K562 (cell line): Measurements from ENCODE around the gene TSPAN1. TPM values are rescaled to one million over a fixed set of nuclear protein-coding genes. Genes with fewer than 3 reads are reported as not detected.

ENCODE experiments used
- CCNT2 ChIP-seq: IDR thresholded peaks from 2 replicates; pipeline ENCODE4 v1.6.1; 2011; ENCODE audit warnings: borderline replicate concordance, low read depth, mild to moderate bottlenecking, moderate library complexity, mixed read lengths, low read length; ENCODE audit not compliant: insufficient read length; ENCODE audit errors: extremely low read depth
- CTBP1 ChIP-seq: fragments of 450-650 bp; IDR thresholded peaks from 2 replicates; pipeline ENCODE4 v1.6.1; 2016; ENCODE audit warnings: borderline replicate concordance
- DMBX1 ChIP-seq: fragments of 250-450 bp; sonication (Bioruptor Pico); IDR thresholded peaks from 2 replicates; pipeline ENCODE4 v1.8.0; 2022; ENCODE audit warnings: inconsistent platforms, mild to moderate bottlenecking, moderate library complexity, borderline replicate concordance
- ETV6 ChIP-seq, 3 experiments: fragments of 150-350 bp in 1 of 3; sonication (generic) in 1 of 3; formaldehyde crosslinking in 1 of 3; IDR thresholded peaks; 2 replicates each; pipeline versions ENCODE4 v1.6.1 to v1.8.0; 2014 to 2022; ENCODE audit warnings: borderline replicate concordance in 2 of 3, low read depth in 2 of 3, antibody characterized with exemption in 1 of 3, low read length in 1 of 3, mild to moderate bottlenecking in 1 of 3, missing genetic modification reagents in 1 of 3
- HNRNPLL ChIP-seq: fragments of 200-400 bp; formaldehyde crosslinking; IDR thresholded peaks from 2 replicates; pipeline ENCODE4 v1.6.1; 2017; ENCODE audit warnings: low read length, low read depth, mild to moderate bottlenecking; ENCODE audit not compliant: poor library complexity, severe bottlenecking
- HSF4 ChIP-seq: fragments of 250-450 bp; sonication (Bioruptor Pico); IDR thresholded peaks from 2 replicates; pipeline ENCODE4 v2.1.2; 2022; ENCODE audit warnings: mild to moderate bottlenecking, moderate library complexity, borderline replicate concordance
- ILF3 ChIP-seq: fragments of 450-650 bp; IDR thresholded peaks from 2 replicates; pipeline ENCODE4 v1.6.1; 2018; ENCODE audit warnings: antibody characterized with exemption, mild to moderate bottlenecking, moderate library complexity, borderline replicate concordance
- MAFG ChIP-seq: fragments of 450-650 bp; conservative IDR thresholded peaks from 2 replicates; pipeline ENCODE4 v1.6.1; 2016; ENCODE audit warnings: missing genetic modification characterization, missing compliant biosample characterization
- MAZ ChIP-seq, 2 experiments: fragments of 450-650 bp in 1 of 2; sonication (generic) in 1 of 2; formaldehyde crosslinking; IDR thresholded peaks in 1 of 2; conservative IDR thresholded peaks in 1 of 2; 2 replicates each; pipeline versions ENCODE4 v1.4.0 to v1.5.0; 2020; ENCODE audit warnings: mild to moderate bottlenecking in 1 of 2, missing genetic modification reagents in 1 of 2
- MCM5 ChIP-seq: fragments of 450-650 bp; IDR thresholded peaks from 2 replicates; pipeline ENCODE4 v1.6.1; 2016; ENCODE audit warnings: low read depth
- MEF2D ChIP-seq: conservative IDR thresholded peaks from 2 replicates; pipeline ENCODE4 v1.6.1; 2016; ENCODE audit warnings: low read depth, missing genetic modification characterization, missing compliant biosample characterization
- MEIS2 ChIP-seq: fragments of 450-650 bp; IDR thresholded peaks from 2 replicates; pipeline ENCODE4 v1.6.1; 2014; ENCODE audit warnings: mild to moderate bottlenecking; ENCODE audit not compliant: partially characterized antibody
- NCOA1 ChIP-seq: fragments of 450-650 bp; IDR thresholded peaks from 2 replicates; pipeline ENCODE4 v1.6.1; 2016; ENCODE audit warnings: low read depth
- NFXL1 ChIP-seq: fragments of 450-650 bp; formaldehyde crosslinking; IDR thresholded peaks from 2 replicates; pipeline ENCODE4 v1.4.0; 2021; ENCODE audit warnings: mild to moderate bottlenecking
- PHTF2 ChIP-seq: fragments of 250-450 bp; sonication (Bioruptor Pico); IDR thresholded peaks from 2 replicates; pipeline ENCODE4 v1.5.0; 2021; ENCODE audit warnings: mild to moderate bottlenecking
- PML ChIP-seq: IDR thresholded peaks from 2 replicates; pipeline ENCODE4 v1.6.1; 2012; ENCODE audit warnings: low read length, inconsistent platforms
- PURB ChIP-seq: sonication (generic); formaldehyde crosslinking; IDR thresholded peaks from 2 replicates; pipeline ENCODE4 v1.9.0; 2021; ENCODE audit warnings: low read depth, mild to moderate bottlenecking, missing genetic modification reagents
- RCOR1 ChIP-seq, 2 experiments: IDR thresholded peaks; 2 replicates each; pipeline ENCODE4 v1.6.1; 2012; ENCODE audit warnings: low read depth in 2 of 2, low read length in 2 of 2, borderline replicate concordance in 1 of 2, improper control_type of control experiment in 1 of 2
- RNF2 ChIP-seq: sonication (generic); IDR thresholded peaks from 2 replicates; pipeline ENCODE4 v1.6.1; 2016
- SMARCA4 ChIP-seq: fragments of 450-650 bp; IDR thresholded peaks from 2 replicates; pipeline ENCODE4 v1.6.1; 2016
- ZC3H11A ChIP-seq: IDR thresholded peaks from 2 replicates; pipeline ENCODE4 v1.6.1; 2012; ENCODE audit warnings: low read depth, low read length, improper control_type of control experiment
- ZNF24 ChIP-seq: fragments of 450-650 bp; IDR thresholded peaks from 2 replicates; pipeline ENCODE4 v1.6.1; 2016
- ZNF384 ChIP-seq: IDR thresholded peaks from 2 replicates; pipeline ENCODE4 v1.6.1; 2012; ENCODE audit warnings: low read depth, low read length, improper control_type of control experiment
- ZNF408 ChIP-seq: fragments of 250-450 bp; sonication (Bioruptor Pico); IDR thresholded peaks from 2 replicates; pipeline ENCODE4 v1.4.0; 2020; ENCODE audit warnings: low read depth, mild to moderate bottlenecking, moderate library complexity
- ZNF507 ChIP-seq: conservative IDR thresholded peaks from 2 replicates; pipeline ENCODE4 v1.6.1; 2017; ENCODE audit warnings: missing genetic modification characterization, missing compliant biosample characterization
- ZNF717 ChIP-seq: fragments of 250-450 bp; sonication (Bioruptor Pico); IDR thresholded peaks from 2 replicates; pipeline ENCODE4 v1.5.0; 2021
- polyA plus RNA-seq, 8 experiments: library from polyadenylated mRNA; depleted of rRNA in 4 of 8; stranded (reverse) in 5 of 8; unstranded in 3 of 8; fragments of >200 nt; fragmentation: Nextera tagmentation in 2 of 8; fragmentation: Illumina TruSeq in 1 of 8; extraction: Ambion mirVana in 2 of 8; extraction: Trizol in 1 of 8; gene quantifications; 2 replicates each; pipeline versions ENCODE4 v1.2.1 to v1.2.3, GENCODE V29; 2011 to 2014; ENCODE audit warnings: inconsistent platforms in 1 of 8, missing spikeins in 1 of 8
- total RNA-seq, 7 experiments: library from RNA; depleted of rRNA in 6 of 7; stranded (reverse); fragments of >200 nt in 6 of 7; fragmentation: Illumina TruSeq in 2 of 7; extraction: Trizol in 2 of 7; gene quantifications; 2 replicates each; pipeline versions ENCODE4 v1.2.1 to v1.2.3, GENCODE V29; 2011 to 2021; ENCODE audit warnings: low replicate concordance in 1 of 7
- TF ChIP-seq, protein P1 (sequence below): fragments of 250-450 bp; sonication (Bioruptor Pico); IDR thresholded peaks from 2 replicates; pipeline ENCODE4 v1.5.0; 2020; ENCODE audit warnings: mild to moderate bottlenecking, borderline replicate concordance

Gene TSPAN1
- total and polyA plus RNA-seq, 9 of the 15 experiments (the other 6 are each of a cell fraction or from before 2014, with no cell fraction given): 0.58 TPM; not detected in 8

DNA sequence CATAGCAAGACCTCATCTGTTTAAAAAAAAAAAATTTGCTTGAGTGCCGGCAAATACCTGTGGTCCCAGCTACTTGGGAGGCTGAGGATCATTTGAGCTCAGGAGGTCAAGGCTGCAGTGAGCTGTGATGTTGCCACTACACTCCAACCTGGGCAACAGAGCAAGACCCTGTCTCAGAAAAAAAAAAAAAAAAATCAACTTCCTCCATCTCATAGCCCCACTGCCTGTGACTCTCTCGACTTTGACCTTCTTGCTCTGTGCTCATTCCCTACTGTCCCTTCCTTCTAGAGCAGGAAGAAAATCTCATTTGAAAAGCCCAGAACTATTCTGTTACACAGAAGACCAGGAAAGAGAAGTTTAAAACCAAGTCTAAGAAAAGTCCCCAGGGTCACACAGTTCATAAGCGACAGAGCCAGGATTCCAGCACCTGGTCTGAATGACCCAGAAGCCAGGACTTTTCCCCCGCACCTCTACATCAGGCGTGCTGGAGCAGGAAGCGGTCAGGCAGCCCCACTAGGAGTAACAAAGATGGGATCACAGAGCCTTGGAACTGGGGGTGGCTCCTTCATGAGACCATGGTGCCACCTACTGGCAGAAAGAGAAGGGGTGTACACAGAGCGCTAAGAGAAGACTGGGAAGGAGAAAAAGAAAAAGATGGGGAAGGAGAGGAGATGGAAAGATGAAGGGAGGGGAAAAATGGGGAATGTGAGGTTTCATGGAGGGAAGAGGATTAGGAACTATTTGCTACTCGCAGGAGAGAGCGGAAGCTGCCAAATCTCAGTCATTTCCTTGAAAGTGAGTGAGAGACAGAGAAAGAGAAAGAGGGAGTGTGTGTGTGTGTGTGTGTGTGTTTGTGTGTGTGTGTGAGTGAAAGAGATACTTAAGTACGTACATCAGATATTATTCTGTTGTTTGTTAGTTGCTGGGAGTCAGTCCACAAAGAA is 4.5 kb downstream of the TSPAN1 start (continued):
- TF ChIP-seq, protein P1, sequence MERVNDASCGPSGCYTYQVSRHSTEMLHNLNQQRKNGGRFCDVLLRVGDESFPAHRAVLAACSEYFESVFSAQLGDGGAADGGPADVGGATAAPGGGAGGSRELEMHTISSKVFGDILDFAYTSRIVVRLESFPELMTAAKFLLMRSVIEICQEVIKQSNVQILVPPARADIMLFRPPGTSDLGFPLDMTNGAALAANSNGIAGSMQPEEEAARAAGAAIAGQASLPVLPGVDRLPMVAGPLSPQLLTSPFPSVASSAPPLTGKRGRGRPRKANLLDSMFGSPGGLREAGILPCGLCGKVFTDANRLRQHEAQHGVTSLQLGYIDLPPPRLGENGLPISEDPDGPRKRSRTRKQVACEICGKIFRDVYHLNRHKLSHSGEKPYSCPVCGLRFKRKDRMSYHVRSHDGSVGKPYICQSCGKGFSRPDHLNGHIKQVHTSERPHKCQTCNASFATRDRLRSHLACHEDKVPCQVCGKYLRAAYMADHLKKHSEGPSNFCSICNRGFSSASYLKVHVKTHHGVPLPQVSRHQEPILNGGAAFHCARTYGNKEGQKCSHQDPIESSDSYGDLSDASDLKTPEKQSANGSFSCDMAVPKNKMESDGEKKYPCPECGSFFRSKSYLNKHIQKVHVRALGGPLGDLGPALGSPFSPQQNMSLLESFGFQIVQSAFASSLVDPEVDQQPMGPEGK (CRISPR knock-in tag): no peak
- TF ChIP-seq RCOR1 (IDR thresholded peaks at IDR 0.05; ENCODE audit: borderline replicate concordance in 1 of 2, low read depth in 2 of 2, low read length in 2 of 2) (peak in 1 of 2 experiments; percentile 79; a peak in 2 of 4 replicates), HSF4 (CRISPR knock-in tag) (no peak), ETV6 (IDR thresholded peaks at IDR 0.05; ENCODE audit: borderline replicate concordance in 1 of 2, low read depth in 2 of 2, low read length in 1 of 2) (no peak), ETV6 (CRISPR knock-in tag; IDR thresholded peaks at IDR 0.05; ENCODE audit: borderline replicate concordance) (no peak), PHTF2 (CRISPR knock-in tag) (no peak), ZNF507 (tag) (no peak), ZC3H11A (no peak), RNF2 (no peak), ZNF408 (CRISPR knock-in tag) (no peak), ILF3 (no peak), DMBX1 (no peak), ZNF717 (CRISPR knock-in tag) (no peak), MEF2D (tag) (no peak), MCM5 (peak; percentile 85; the same call in 1 of the 2 replicates), NFXL1 (CRISPR knock-in tag) (no peak), ZNF384 (peak; percentile 63), MEIS2 (no peak), PURB (no peak), MAZ (CRISPR knock-in tag; conservative IDR thresholded peaks at IDR 0.05 in 1 of 2, IDR thresholded peaks at IDR 0.05 in 1 of 2) (peak; percentile 65 to 84; a peak in 3 of 4 replicates), HNRNPLL (no peak), CCNT2 (no peak), NCOA1 (no peak), ZNF24 (peak; percentile 68; the same call in 1 of the 2 replicates), MAFG (no peak), CTBP1 (peak; percentile 81), PML (no peak), SMARCA4 (peak; percentile 42)
